HCT116 (cell line): ENCODE results near the gene APIP. TPM values are rescaled to one million over a fixed set of nuclear protein-coding genes. Genes with fewer than 3 reads are reported as not detected.

ENCODE experiments used
- ATAC-seq: fragments of 200-7000 bp; cut with Tn5 transposase; 2 replicates; pipeline ENCODE4 v1.9.1; 2020; ENCODE audit warnings: mild to moderate bottlenecking, moderate library complexity
- BruUV-seq: library from RNA; stranded (reverse); fragments of 400-500 nt; replicated peaks from 2 replicates; lab custom pipeline; 2021; lab: Mats Ljungman, UMichigan
- CTCF ChIA-PET: fragments of 300-600 bp; sonication (Branson Sonifier 250); formaldehyde crosslinking; loops from one replicate; lab custom pipeline; 2021; ENCODE audit warnings: antibody characterized with exemption; lab: Charles Lee
- POLR2A ChIA-PET: fragments of 300-600, 350-600 bp; sonication (Branson Sonifier 250); formaldehyde crosslinking; loops from one replicate; lab custom pipeline; 2021; ENCODE audit warnings: antibody characterized with exemption; lab: Charles Lee
- RAD21 ChIA-PET, 2 experiments: fragments of 300-600 bp; sonication (Branson Sonifier 250); formaldehyde crosslinking; loops; one replicate each; lab custom pipeline; 2023; ENCODE audit warnings: low total read pairs in 2 of 2; ENCODE audit not compliant: uncharacterized antibody in 2 of 2, unreplicated experiment in 2 of 2, low non-redundant PET in 1 of 2; lab: Charles Lee
- DNase-seq: peaks from one replicate; pipeline ENCODE4 v3.0.0-alpha.2; 2010; ENCODE audit warnings: low read depth, low spot score
- H2AFZ ChIP-seq: fragments of 200-600 bp; shearing (Covaris generic), sonication (generic); 2 replicates; pipeline ENCODE4 v1.6.1; 2017; ENCODE audit warnings: low read depth, mixed run types, mixed read lengths, antibody characterized with exemption, low read length; ENCODE audit not compliant: poor library complexity, severe bottlenecking
- H3K27ac ChIP-seq: 2 replicates; pipeline ENCODE4 v1.5.1; 2012; ENCODE audit warnings: low read depth, low read length
- H3K27me3 ChIP-seq: fragments of 200-600 bp; sonication (generic); 2 replicates; pipeline ENCODE4 v1.6.1; 2016; ENCODE audit warnings: mixed run types, low read length, mixed read lengths; ENCODE audit not compliant: insufficient read depth
- H3K36me3 ChIP-seq, 2 experiments: fragments of 200-500 bp in 1 of 2; fragments of 200-600 bp in 1 of 2; sonication (Bioruptor generic) in 1 of 2; sonication (generic) in 1 of 2; 2 replicates each; pipeline versions ENCODE4 v1.5.1 to v1.6.1; 2014 to 2016; ENCODE audit warnings: low read length in 2 of 2, inconsistent platforms in 1 of 2, mixed read lengths in 1 of 2, mixed run types in 1 of 2; ENCODE audit not compliant: insufficient read depth in 2 of 2, control insufficient read depth in 1 of 2
- H3K4me1 ChIP-seq, 2 experiments: fragments of 200-600 bp in 1 of 2; sonication (generic) in 1 of 2; 2 replicates each; pipeline versions ENCODE4 v1.5.1 to v1.6.1; 2012 to 2017; ENCODE audit warnings: low read length in 2 of 2, inconsistent platforms in 1 of 2, mild to moderate bottlenecking in 1 of 2, mixed read lengths in 1 of 2, mixed run types in 1 of 2, moderate library complexity in 1 of 2; ENCODE audit not compliant: insufficient read depth in 2 of 2, control insufficient read depth in 1 of 2
- H3K4me2 ChIP-seq: fragments of 200-600 bp; sonication (generic); 2 replicates; pipeline ENCODE4 v1.6.1; 2017; ENCODE audit warnings: mixed run types, low read length, mixed read lengths
- H3K4me3 ChIP-seq, 2 experiments: fragments of 200-600 bp in 1 of 2; sonication (generic) in 1 of 2; replicated peaks in 1 of 2; 2 replicates each; pipeline ENCODE4 v1.5.1; 2011 to 2016; ENCODE audit warnings: low read length in 2 of 2, control low read depth in 1 of 2, low read depth in 1 of 2, mild to moderate bottlenecking in 1 of 2, mixed read lengths in 1 of 2, mixed run types in 1 of 2
- H3K79me2 ChIP-seq: fragments of 200-600 bp; sonication (generic); 2 replicates; pipeline ENCODE4 v1.6.1; 2017; ENCODE audit warnings: mild to moderate bottlenecking, mixed run types, low read length, moderate library complexity, mixed read lengths; ENCODE audit not compliant: insufficient read depth
- H3K9ac ChIP-seq: fragments of 200-600 bp; sonication (generic); 2 replicates; pipeline ENCODE4 v1.6.1; 2016; ENCODE audit warnings: low read length, mixed read lengths
- H3K9me2 ChIP-seq: fragments of 200-600 bp; sonication (generic), shearing (Covaris generic); 2 replicates; pipeline ENCODE4 v1.6.1; 2017; ENCODE audit warnings: mixed run types, mild to moderate bottlenecking, moderate library complexity; ENCODE audit not compliant: insufficient read depth
- H3K9me3 ChIP-seq, 2 experiments: fragments of 200-500 bp in 1 of 2; fragments of 200-600 bp in 1 of 2; sonication (Bioruptor generic) in 1 of 2; sonication (generic) in 1 of 2; 2 replicates each; pipeline ENCODE4 v1.6.1; 2014 to 2017; ENCODE audit warnings: low read length in 2 of 2, mixed read lengths in 2 of 2, inconsistent platforms in 1 of 2, low read depth in 1 of 2, mild to moderate bottlenecking in 1 of 2, mixed run types in 1 of 2, moderate library complexity in 1 of 2; ENCODE audit not compliant: control insufficient read depth in 1 of 2, insufficient read depth in 1 of 2
- H4K20me1 ChIP-seq: fragments of 200-600 bp; sonication (generic), shearing (Covaris generic); 2 replicates; pipeline ENCODE4 v1.6.1; 2017; ENCODE audit warnings: mixed run types, mild to moderate bottlenecking, moderate library complexity; ENCODE audit not compliant: insufficient read depth
- EZH2phosphoT487 ChIP-seq: fragments of 200-600 bp; IDR thresholded peaks from 2 replicates; pipeline ENCODE4 v1.6.1; 2018; ENCODE audit warnings: antibody characterized with exemption, borderline replicate concordance
- JUND ChIP-seq: IDR thresholded peaks from 2 replicates; pipeline ENCODE4 v1.6.1; 2012
- POLR2A ChIP-seq: IDR thresholded peaks from 2 replicates; pipeline ENCODE4 v1.7.0; 2011; ENCODE audit warnings: borderline replicate concordance; ENCODE audit not compliant: insufficient read depth, insufficient read length; ENCODE audit errors: extremely low read depth
- RAD21 ChIP-seq: IDR thresholded peaks from 2 replicates; pipeline ENCODE4 v1.6.1; 2012; ENCODE audit warnings: low read depth, mild to moderate bottlenecking
- SP1 ChIP-seq: IDR thresholded peaks from 2 replicates; pipeline ENCODE4 v1.6.1; 2012; ENCODE audit warnings: low read depth
- SRF ChIP-seq: IDR thresholded peaks from 2 replicates; pipeline ENCODE4 v1.6.1; 2012; ENCODE audit warnings: low read depth
- TCF7L2 ChIP-seq: IDR thresholded peaks from 2 replicates; pipeline ENCODE4 v1.7.0; 2011; ENCODE audit warnings: borderline replicate concordance, inconsistent platforms; ENCODE audit not compliant: insufficient read depth, insufficient read length; ENCODE audit errors: extremely low read depth
- YY1 ChIP-seq: IDR thresholded peaks from 2 replicates; pipeline ENCODE4 v1.6.1; 2011; ENCODE audit warnings: low read length, low read depth, moderate library complexity, mild to moderate bottlenecking; ENCODE audit not compliant: insufficient replicate concordance; ENCODE audit errors: extremely low read depth
- intact Hi-C: fragments of 100-400 bp; cut with micrococcal nuclease; formaldehyde crosslinking; loops from 2 replicates; pipeline ENCODE4 v1.10.0; 2022
- total RNA-seq: library from RNA; stranded (reverse); gene quantifications from one replicate; pipeline ENCODE4 v1.2.1, GENCODE V29; 2021; ENCODE audit not compliant: unreplicated experiment
- TF ChIP-seq, protein P1 (sequence below): IDR thresholded peaks from 2 replicates; pipeline ENCODE4 v1.6.1; 2011; ENCODE audit warnings: mild to moderate bottlenecking, low read length, moderate library complexity; ENCODE audit not compliant: insufficient replicate concordance; ENCODE audit errors: extremely low read depth
- TF ChIP-seq, protein P2 (sequence below), 3 experiments: fragments of 200-600 bp in 1 of 3; sonication (generic) in 1 of 3; IDR thresholded peaks in 2 of 3; conservative IDR thresholded peaks in 1 of 3; 2 replicates each; pipeline ENCODE4 v1.5.1; 2012 to 2017; ENCODE audit warnings: low read depth in 2 of 3, low read length in 2 of 3, antibody characterized with exemption in 1 of 3, borderline replicate concordance in 1 of 3, control low read depth in 1 of 3, mild to moderate bottlenecking in 1 of 3, mixed read lengths in 1 of 3, mixed run types in 1 of 3, moderate library complexity in 1 of 3; ENCODE audit not compliant: insufficient read depth in 1 of 3
- TF ChIP-seq, protein P3 (sequence below): IDR thresholded peaks from 2 replicates; pipeline ENCODE4 v1.6.1; 2012; ENCODE audit warnings: low read depth
- TF ChIP-seq, protein P4 (sequence below): IDR thresholded peaks from 2 replicates; pipeline ENCODE4 v1.6.1; 2012

APIP gene
- total RNA-seq, 1 experiment from 2014 or later: 41.2 TPM

DNA sequence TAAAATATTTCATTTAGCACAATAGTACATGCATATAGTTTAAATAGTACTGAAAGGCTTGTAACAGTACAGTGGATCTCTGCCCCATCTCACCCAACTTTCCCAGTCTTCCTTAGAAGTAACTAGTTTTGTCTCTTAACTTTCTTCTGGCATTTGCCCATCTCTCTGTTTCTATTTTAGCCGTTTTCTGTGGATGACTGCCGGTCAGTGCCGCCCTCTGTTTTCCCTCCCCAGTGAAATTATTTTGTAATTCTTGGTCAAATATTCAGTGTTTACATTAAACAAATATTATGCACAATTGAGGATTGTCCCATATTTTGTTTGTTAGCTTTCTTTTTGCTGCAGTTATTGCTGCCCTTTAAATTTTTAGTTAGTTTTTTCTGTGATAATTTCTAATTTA is 8.5 kb upstream of the APIP start:
- Histone ChIP-seq H3K27me3 (no peaks in the 10 kb centered on the region), H3K36me3 (no peaks in the 10 kb centered on the region; a peak in 1 of 4 replicates), H3K27ac (no peak overlapping the region), H3K4me2 (no peak overlapping the region), H4K20me1 (no peaks in the 10 kb centered on the region), H3K4me1 (0 out of 4 replicates have a peak, but pooled peaks cover 0 to 2% of the 10 kb centered on the region in 2 experiments), H3K9ac (no peak overlapping the region), H2AFZ (no peak overlapping the region), H3K9me2 (no peaks in the 10 kb centered on the region), H3K79me2 (peaks cover 79% of the 10 kb centered on the region), H3K9me3 (no peaks in the 10 kb centered on the region), H3K4me3 (no peak overlapping the region)
- POLR2A ChIA-PET: interaction anchor here (0.6 kb wide), 1 partner anchor 233 kb away, joined by 3 read pairs; no protein-coding TSS in a partner anchor
- TF ChIP-seq SP1 (no peak), RAD21 (no peak), EZH2phosphoT487 (no peak), SRF (no peak), YY1 (no peak), TCF7L2 (no peak), POLR2A (no peak), JUND (no peak)
- TF ChIP-seq, protein P1, sequence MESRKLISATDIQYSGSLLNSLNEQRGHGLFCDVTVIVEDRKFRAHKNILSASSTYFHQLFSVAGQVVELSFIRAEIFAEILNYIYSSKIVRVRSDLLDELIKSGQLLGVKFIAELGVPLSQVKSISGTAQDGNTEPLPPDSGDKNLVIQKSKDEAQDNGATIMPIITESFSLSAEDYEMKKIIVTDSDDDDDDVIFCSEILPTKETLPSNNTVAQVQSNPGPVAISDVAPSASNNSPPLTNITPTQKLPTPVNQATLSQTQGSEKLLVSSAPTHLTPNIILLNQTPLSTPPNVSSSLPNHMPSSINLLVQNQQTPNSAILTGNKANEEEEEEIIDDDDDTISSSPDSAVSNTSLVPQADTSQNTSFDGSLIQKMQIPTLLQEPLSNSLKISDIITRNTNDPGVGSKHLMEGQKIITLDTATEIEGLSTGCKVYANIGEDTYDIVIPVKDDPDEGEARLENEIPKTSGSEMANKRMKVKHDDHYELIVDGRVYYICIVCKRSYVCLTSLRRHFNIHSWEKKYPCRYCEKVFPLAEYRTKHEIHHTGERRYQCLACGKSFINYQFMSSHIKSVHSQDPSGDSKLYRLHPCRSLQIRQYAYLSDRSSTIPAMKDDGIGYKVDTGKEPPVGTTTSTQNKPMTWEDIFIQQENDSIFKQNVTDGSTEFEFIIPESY: no peak
- TF ChIP-seq, protein P2, sequence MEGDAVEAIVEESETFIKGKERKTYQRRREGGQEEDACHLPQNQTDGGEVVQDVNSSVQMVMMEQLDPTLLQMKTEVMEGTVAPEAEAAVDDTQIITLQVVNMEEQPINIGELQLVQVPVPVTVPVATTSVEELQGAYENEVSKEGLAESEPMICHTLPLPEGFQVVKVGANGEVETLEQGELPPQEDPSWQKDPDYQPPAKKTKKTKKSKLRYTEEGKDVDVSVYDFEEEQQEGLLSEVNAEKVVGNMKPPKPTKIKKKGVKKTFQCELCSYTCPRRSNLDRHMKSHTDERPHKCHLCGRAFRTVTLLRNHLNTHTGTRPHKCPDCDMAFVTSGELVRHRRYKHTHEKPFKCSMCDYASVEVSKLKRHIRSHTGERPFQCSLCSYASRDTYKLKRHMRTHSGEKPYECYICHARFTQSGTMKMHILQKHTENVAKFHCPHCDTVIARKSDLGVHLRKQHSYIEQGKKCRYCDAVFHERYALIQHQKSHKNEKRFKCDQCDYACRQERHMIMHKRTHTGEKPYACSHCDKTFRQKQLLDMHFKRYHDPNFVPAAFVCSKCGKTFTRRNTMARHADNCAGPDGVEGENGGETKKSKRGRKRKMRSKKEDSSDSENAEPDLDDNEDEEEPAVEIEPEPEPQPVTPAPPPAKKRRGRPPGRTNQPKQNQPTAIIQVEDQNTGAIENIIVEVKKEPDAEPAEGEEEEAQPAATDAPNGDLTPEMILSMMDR (IDR thresholded peaks at IDR 0.05 in 2 of 3, conservative IDR thresholded peaks at IDR 0.05 in 1 of 3; ENCODE audit: borderline replicate concordance in 1 of 3, insufficient read depth in 1 of 3, low read depth in 2 of 3, low read length in 2 of 3): no peak
- TF ChIP-seq, protein P3, sequence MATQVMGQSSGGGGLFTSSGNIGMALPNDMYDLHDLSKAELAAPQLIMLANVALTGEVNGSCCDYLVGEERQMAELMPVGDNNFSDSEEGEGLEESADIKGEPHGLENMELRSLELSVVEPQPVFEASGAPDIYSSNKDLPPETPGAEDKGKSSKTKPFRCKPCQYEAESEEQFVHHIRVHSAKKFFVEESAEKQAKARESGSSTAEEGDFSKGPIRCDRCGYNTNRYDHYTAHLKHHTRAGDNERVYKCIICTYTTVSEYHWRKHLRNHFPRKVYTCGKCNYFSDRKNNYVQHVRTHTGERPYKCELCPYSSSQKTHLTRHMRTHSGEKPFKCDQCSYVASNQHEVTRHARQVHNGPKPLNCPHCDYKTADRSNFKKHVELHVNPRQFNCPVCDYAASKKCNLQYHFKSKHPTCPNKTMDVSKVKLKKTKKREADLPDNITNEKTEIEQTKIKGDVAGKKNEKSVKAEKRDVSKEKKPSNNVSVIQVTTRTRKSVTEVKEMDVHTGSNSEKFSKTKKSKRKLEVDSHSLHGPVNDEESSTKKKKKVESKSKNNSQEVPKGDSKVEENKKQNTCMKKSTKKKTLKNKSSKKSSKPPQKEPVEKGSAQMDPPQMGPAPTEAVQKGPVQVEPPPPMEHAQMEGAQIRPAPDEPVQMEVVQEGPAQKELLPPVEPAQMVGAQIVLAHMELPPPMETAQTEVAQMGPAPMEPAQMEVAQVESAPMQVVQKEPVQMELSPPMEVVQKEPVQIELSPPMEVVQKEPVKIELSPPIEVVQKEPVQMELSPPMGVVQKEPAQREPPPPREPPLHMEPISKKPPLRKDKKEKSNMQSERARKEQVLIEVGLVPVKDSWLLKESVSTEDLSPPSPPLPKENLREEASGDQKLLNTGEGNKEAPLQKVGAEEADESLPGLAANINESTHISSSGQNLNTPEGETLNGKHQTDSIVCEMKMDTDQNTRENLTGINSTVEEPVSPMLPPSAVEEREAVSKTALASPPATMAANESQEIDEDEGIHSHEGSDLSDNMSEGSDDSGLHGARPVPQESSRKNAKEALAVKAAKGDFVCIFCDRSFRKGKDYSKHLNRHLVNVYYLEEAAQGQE: no peak
- TF ChIP-seq, protein P4, sequence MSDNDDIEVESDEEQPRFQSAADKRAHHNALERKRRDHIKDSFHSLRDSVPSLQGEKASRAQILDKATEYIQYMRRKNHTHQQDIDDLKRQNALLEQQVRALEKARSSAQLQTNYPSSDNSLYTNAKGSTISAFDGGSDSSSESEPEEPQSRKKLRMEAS: no peak
- no TSS peak for BruUV-seq
- RAD21 ChIA-PET: no interaction called here
- ATAC-seq (no peak), DNase-seq (no peak)
- CTCF ChIA-PET: interaction anchor here (1.3 to 3.2 kb wide), 4 partner anchors 381 to 488 kb away, joined by 3 to 37 read pairs (median 5); no protein-coding TSS in a partner anchor
- intact Hi-C loops: loop anchor here (5.0 to 10.0 kb wide), 3 partner anchors 240 to 1343 kb away; no protein-coding TSS in a partner anchor
